Measurements from ENCODE around the gene KRT34. TPM values are rescaled to one million over a fixed set of nuclear protein-coding genes. Genes with fewer than 3 reads are reported as not detected.

KRT34 gene
- total RNA-seq, 1 donor from 2014 or later = not detected

DNA sequence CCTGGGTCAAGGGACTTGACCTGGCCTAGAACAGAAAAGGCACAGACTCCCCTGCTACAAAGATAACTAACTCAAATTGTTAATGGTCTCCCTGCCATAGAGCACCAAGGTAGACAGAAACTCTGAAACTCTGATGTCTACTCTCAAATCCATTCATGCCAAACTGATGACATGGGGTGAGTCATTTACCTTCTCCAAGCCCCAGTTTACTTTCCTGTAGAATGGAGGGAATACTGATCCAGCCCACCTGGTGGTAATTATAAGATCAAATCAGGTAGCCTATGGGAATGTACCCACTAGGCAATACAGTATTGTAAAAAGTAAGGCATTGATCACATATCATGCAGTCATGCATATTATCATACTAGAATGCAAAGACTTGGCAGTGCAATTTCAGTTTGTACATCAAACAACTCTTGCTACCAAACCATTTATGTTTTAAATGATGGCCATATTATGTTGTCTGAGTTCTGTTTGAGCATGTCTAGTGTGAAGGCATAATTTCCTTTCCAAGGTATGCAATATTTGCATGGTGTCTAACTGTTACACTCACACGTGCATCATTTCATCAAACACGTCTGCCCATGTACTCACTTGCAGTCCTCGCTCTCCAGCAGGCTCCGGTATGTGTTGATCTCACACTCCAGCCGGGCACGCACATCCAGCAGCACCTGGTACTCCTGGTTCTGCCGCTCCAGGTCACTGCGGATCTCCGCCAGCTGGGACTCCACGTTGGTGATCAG, 12.3 kb upstream of the KRT34 start:
- no peaks in the 10 kb centered on the region for H3K4me1 ChIP-seq
- H3K4me3 ChIP-seq = no peak overlapping the region
- no peaks in the 10 kb centered on the region for H3K27me3 ChIP-seq
- Mint-ChIP-seq H3K9me3 (no peaks in the 10 kb centered on the region), H3K27ac (no peak overlapping the region), H3K4me1 (peaks cover 4% of the 10 kb centered on the region), H3K4me3 (no peak overlapping the region), H3K27me3 (ENCODE audit: insufficient read depth, low read depth) (peaks cover 10% of the 10 kb centered on the region), H3K36me3 (no peaks in the 10 kb centered on the region)
- no peak for TF ChIP-seq EZH2 (IDR thresholded peaks at IDR 0.05)
- TF ChIP-seq CTCF (IDR thresholded peaks at IDR 0.05) = no peak
- no peak for TF ChIP-seq EZH2phosphoT487 (IDR thresholded peaks at IDR 0.05)
- no peaks in the 10 kb centered on the region for H3K79me2 ChIP-seq (ENCODE audit: low read depth)
- no peak overlapping the region for H3K9ac ChIP-seq
- no peak for DNase-seq (ENCODE audit: low spot score)
- H3K9me3 ChIP-seq (ENCODE audit: low read depth) = no peaks in the 10 kb centered on the region
- peak overlapping the region; percentile 57 for H2AFZ ChIP-seq (replicated peaks)
- H3K36me3 ChIP-seq = no peaks in the 10 kb centered on the region
- H4K20me1 ChIP-seq (ENCODE audit: low read depth) = no peaks in the 10 kb centered on the region
- no peak overlapping the region for H3K27ac ChIP-seq
- no peaks in the 10 kb centered on the region for H3F3A ChIP-seq (ENCODE audit: low read depth)
- H3K4me2 ChIP-seq = no peak overlapping the region

DNA sequence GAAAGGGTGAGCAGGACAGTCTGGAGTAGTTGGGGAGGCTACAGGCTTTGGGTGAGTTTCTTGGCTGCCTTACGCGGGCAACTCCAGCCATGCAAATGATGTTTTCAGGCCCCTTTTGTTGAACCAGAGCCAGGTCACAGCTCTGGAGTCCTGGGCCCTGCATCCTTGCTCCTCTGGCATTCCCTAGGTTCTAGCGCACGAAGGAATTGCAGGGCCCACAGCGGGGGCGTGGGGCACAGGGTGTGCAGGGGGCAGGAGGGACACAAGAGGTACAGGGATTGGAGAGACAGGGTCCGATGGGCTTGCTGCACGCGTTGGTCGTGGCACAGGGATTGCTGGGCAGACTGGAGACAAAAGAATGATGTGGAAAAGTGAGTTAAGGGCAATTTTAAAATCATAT, 11.7 kb upstream of the KRT34 start:
- Histone ChIP-seq H3K27ac (no peak overlapping the region), H3K36me3 (no peaks in the 10 kb centered on the region), H2AFZ (replicated peaks) (no peak overlapping the region), H3K4me3 (no peak overlapping the region), H3K4me2 (no peak overlapping the region), H3K9ac (no peak overlapping the region), H3K79me2 (ENCODE audit: low read depth) (no peaks in the 10 kb centered on the region), H3K9me3 (ENCODE audit: low read depth) (no peaks in the 10 kb centered on the region), H4K20me1 (ENCODE audit: low read depth) (no peaks in the 10 kb centered on the region), H3K4me1 (no peaks in the 10 kb centered on the region), H3K27me3 (no peaks in the 10 kb centered on the region), H3F3A (ENCODE audit: low read depth) (no peaks in the 10 kb centered on the region)
- H3K27ac Mint-ChIP-seq = no peak overlapping the region
- TF ChIP-seq EZH2phosphoT487 (IDR thresholded peaks at IDR 0.05) (no peak), EZH2 (IDR thresholded peaks at IDR 0.05) (no peak), CTCF (IDR thresholded peaks at IDR 0.05) (no peak)
- H3K9me3 Mint-ChIP-seq = no peaks in the 10 kb centered on the region
- H3K4me1 Mint-ChIP-seq = peaks cover 4% of the 10 kb centered on the region
- DNase-seq (ENCODE audit: low spot score) = no peak
- H3K36me3 Mint-ChIP-seq = no peaks in the 10 kb centered on the region
- peaks cover 10% of the 10 kb centered on the region for H3K27me3 Mint-ChIP-seq (ENCODE audit: insufficient read depth, low read depth)
- H3K4me3 Mint-ChIP-seq = no peak overlapping the region

GRCh38 chr17:41393294-41393693, 11.2 kb upstream of the KRT34 start:
- no peak overlapping the region for H3K27ac ChIP-seq
- TF ChIP-seq EZH2phosphoT487 (IDR thresholded peaks at IDR 0.05) (no peak), EZH2 (IDR thresholded peaks at IDR 0.05) (no peak), CTCF (IDR thresholded peaks at IDR 0.05) (no peak)
- H3K79me2 ChIP-seq (ENCODE audit: low read depth) = no peaks in the 10 kb centered on the region
- Mint-ChIP-seq H3K36me3 (no peaks in the 10 kb centered on the region), H3K27me3 (ENCODE audit: insufficient read depth, low read depth) (peaks cover 8% of the 10 kb centered on the region), H3K4me3 (no peak overlapping the region), H3K27ac (no peak overlapping the region), H3K9me3 (no peaks in the 10 kb centered on the region), H3K4me1 (peaks cover 4% of the 10 kb centered on the region)
- no peaks in the 10 kb centered on the region for H3K9me3 ChIP-seq (ENCODE audit: low read depth)
- H2AFZ ChIP-seq (replicated peaks) = no peak overlapping the region
- no peak overlapping the region for H3K9ac ChIP-seq
- H3F3A ChIP-seq (ENCODE audit: low read depth) = no peaks in the 10 kb centered on the region
- H3K4me3 ChIP-seq = no peak overlapping the region
- no peaks in the 10 kb centered on the region for H3K4me1 ChIP-seq
- DNase-seq (ENCODE audit: low spot score) = no peak
- no peaks in the 10 kb centered on the region for H4K20me1 ChIP-seq (ENCODE audit: low read depth)
- no peaks in the 10 kb centered on the region for H3K36me3 ChIP-seq
- H3K27me3 ChIP-seq = no peaks in the 10 kb centered on the region
- no peak overlapping the region for H3K4me2 ChIP-seq

All from neural progenitor cell (in vitro differentiated cells).